GM18505 (cell line): ENCODE measurements around the gene RAB11A.

Experiments
- ATAC-seq: cut with Tn5 transposase; IDR thresholded peaks from one replicate; pipeline ENCODE4 v1.9.1; 2021; ENCODE audit not compliant: unreplicated experiment
- POLR2A ChIP-seq: IDR thresholded peaks from 4 replicates; pipeline ENCODE4 v1.6.1; 2011; ENCODE audit warnings: borderline replicate concordance; ENCODE audit not compliant: insufficient read depth, insufficient read length; ENCODE audit errors: extremely low read depth

RAB11A gene

DNA sequence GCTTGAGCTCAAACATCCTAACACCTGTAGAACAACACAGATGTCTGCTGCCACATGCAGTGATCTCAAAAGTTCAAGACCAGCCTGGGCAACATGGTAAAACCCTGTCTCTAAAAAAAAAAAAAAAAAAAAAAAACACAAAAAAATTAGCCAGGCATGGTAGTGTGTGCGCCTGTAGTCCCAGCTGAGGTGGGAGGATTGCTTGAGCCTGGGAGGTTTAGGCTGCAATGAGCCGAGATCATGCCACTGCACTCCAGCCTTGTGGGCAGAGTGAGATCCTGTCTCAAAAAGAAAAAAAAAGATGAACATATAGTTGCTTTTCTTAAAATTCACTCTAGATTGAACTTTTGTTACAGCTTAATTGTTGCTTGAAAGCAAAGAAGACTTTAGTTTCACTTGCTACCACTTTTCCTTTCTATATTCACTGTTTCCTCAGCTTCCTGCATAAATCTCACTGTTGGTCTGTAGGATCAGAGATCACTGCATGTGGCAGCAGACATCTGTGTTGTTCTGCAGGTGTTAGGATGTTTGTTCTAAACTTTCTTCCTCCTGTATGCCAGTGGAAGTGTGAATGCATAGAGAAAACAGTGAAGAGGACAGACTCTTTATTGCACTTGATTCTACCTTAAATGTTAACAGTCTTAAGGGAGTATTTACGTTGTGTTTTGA lies 12.6 kb downstream of the RAB11A start:
- TF ChIP-seq POLR2A, result no peak
- no peak for ATAC-seq

DNA sequence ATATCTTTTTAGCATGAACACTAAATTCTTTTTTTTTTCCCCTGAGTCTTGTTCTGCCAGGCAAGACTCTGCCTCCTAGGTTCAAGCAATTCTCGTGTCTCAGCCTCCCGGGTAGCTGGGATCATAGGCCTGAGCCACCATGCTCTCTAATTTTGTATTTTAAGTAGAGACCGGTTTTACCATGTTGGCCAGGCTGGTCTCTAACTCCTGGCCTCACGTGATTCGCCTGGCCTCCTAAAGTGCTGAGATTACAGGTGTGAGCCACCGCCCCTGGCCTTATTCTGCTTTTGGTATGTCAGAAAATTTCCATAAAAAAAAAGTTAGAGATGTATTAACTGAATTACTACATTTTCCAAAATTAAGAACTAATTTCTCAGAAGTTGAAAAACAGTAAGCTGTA lies 14.3 kb downstream of the RAB11A start:
- no peak for ATAC-seq
- TF ChIP-seq POLR2A, result no peak

DNA sequence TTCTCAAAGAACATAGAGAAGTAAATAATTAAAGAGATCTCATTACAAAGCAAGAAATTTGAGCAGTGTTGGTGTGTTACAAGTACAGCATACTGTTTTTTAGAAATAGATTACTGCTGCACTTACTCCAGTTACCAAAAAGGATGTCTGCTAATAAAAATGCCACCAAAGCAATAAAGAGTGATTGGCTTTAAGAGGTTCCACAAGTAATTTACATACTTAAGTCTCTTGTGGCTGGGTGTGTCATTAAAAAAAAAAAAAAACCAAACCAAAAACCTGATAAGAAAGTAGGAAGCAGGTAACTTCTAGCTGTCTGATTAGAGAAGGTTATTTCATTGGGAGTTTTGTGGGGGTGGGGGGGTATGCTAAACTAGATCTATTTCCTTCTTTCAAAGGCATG lies 15.2 kb downstream of the RAB11A start:
- TF ChIP-seq POLR2A, result no peak
- ATAC-seq, result no peak

DNA sequence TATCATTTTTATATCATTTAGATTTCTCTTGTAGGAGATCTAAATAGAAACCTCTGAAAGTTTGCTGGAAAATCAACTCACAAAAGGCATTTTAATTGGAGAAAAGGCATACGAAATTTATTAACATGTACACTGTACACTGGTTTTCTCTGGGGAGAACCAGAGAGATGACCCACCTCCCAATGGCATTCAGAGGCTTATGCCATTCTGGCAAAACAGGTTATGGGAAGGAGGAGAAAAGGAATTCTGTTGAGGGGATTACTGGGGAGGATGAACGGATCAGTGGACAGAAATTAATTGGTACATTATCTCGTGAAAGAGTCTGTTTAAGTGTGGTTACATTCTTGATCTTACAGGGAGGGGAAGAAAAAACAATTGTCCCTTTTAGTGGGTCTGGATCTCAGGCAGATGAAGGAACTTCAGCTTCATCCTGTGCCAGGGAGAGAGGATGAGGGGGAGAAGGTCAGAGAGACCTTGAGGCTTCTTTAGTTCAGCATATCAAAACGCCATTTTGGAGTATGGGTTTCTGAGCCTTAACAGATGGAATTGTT lies 16.5 kb downstream of the RAB11A start:
- no peak for ATAC-seq

DNA sequence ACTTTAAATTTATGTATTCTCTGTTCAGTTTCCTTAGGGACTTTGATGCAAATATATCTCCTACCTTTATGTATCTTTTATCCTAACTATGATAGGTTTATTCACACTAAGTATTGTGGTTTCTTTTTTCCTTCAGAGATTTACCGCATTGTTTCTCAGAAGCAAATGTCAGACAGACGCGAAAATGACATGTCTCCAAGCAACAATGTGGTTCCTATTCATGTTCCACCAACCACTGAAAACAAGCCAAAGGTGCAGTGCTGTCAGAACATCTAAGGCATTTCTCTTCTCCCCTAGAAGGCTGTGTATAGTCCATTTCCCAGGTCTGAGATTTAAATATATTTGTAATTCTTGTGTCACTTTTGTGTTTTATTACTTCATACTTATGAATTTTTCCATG lies 18.3 kb downstream of the RAB11A start:
- ATAC-seq, result no peak

More for the DNA sequence above, 16.5 kb downstream of the RAB11A start:
- TF ChIP-seq POLR2A, result no peak

DNA sequence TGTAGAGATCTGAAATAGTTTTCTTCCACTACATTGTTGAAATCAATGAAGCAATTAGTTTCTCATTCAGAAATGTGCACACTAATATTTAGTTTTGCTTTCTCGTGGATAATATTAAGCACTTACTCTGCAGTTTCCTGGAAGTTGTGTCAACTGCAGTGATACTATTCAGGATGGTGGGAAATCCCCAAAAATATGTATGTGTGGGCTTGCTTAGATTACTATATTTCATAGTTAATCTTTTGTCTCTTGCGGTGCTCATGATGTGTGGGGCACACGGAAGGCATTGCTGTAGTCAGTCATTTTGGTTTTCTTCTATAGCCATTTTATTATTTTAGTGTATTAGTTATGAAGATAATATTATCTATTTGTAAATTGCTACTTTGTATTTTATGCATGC lies 19.7 kb downstream of the RAB11A start:
- no peak for ATAC-seq
- no peak for TF ChIP-seq POLR2A

More for the DNA sequence above, 18.3 kb downstream of the RAB11A start:
- TF ChIP-seq POLR2A, result no peak

DNA sequence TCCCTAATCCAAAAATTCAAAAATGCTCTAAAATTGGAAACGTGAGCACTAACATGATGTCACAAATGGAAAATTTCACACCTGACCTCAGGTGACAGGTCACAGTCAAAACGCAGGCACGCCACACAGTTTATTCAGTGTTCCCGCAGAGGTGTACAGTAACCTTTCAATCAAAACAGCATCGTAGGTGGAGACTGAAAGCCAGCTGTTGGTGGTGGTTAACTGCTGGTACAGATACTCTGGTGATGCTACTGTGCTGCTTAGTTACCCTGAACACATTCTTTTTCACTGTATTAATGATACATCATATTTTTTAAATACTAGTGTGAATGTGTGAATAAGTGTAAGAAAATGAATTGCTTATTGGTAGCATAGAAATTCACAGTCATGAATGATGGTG lies 23.8 kb downstream of the RAB11A start:
- TF ChIP-seq POLR2A, result no peak

DNA sequence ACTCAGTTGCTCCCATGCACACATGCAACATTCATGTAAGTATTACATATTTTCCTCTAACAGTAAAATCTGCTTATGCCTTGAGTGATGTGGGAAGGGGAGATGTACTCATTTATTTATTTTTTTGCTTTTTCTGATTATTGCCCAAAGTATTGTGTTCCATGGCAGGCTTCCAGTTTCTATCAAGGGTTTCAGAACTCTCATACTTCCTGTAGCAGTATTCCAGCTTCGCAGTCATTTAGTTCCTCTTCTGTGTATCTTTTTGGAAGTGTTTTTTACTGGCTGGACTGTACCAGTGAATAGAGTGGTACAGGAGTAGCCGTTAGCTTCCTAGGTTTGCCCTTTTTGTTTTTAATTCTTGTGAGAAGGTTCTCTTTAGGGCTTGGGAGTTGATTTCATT lies 26.9 kb downstream of the RAB11A start:
- TF ChIP-seq POLR2A, result no peak

More for the DNA sequence above, 23.8 kb downstream of the RAB11A start:
- no peak for ATAC-seq

DNA sequence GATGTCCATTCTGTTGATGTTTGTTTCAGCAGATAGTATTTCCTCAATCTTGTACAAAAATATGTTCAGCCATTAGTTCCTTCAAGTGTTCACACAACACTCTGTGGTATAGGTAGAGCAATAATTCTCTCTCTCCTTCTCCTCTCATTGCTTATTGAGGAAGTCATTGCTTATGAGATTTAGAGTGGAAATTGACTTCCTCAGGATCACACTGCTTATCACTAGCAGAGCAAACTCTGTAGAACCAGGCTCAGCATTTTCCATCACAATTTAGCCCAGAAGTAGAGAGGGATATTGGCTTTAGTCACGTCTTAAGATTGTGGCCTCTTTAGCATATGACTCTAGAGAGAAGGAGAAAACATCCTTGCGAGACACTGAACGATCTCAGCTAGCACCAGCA lies 31.2 kb downstream of the RAB11A start:
- no peak for ATAC-seq
- no peak for TF ChIP-seq POLR2A

More for the DNA sequence above, 26.9 kb downstream of the RAB11A start:
- ATAC-seq, result no peak

DNA sequence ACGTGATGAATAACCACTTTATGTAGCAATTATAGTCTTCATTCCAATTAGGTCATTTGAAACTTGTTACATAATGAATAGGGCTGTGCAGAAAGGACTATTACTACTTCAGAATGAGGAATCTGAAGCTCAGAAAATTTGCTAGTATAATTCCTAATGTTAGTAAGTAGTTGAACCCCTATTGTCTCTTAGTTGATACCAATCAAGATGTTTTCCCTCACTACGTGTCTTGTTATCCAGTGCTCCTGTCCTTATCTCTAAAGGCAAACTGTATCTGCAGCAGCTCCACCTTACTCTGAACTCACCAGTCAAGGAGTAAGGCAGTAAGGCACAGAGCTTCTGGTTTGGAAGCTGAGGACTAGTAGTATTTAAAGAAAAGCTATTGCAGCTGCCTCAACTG lies 32.0 kb downstream of the RAB11A start:
- ATAC-seq, result no peak
- TF ChIP-seq POLR2A, result no peak

DNA sequence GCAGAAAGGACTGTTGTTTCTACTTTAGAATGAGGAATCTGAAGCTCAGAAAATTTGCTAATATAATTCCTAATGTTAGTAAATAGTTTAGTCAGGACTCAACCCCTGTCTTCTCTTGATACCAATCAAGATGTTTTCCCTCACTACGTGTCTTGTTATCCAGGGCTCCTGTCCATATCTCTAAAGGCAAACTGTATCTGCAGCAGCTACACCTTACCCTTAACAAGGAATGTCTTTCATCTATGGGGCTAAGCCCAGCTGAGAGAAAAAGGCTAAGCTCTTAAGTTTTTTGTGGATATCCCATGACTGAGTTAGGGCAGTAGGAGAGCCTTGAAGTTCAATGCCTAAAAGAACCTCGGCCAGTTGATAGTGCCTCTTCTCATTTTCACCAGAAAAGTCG lies 32.5 kb downstream of the RAB11A start:
- TF ChIP-seq POLR2A, result no peak
- no peak for ATAC-seq

DNA sequence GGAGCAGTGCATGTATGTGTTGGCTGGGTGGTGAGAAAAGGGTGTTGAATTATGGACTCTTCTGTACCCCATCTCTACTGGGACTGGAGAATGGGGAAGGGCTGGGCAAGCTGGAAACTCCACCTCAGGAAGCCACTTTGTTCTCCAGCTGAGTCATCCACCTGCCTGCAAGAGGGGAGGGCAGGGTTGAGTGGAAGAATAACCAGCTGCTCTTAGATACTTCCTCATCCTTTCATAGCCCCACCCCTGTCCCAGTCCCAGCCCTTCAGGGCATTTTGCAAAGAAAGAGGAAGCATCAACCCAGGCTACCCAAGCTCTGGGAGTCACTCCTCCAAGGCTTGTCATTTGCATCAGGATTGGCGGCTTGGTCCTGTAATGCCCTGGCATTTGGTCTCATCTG lies 33.1 kb downstream of the RAB11A start:
- peak; percentile 77 for ATAC-seq
- no peak for TF ChIP-seq POLR2A

DNA sequence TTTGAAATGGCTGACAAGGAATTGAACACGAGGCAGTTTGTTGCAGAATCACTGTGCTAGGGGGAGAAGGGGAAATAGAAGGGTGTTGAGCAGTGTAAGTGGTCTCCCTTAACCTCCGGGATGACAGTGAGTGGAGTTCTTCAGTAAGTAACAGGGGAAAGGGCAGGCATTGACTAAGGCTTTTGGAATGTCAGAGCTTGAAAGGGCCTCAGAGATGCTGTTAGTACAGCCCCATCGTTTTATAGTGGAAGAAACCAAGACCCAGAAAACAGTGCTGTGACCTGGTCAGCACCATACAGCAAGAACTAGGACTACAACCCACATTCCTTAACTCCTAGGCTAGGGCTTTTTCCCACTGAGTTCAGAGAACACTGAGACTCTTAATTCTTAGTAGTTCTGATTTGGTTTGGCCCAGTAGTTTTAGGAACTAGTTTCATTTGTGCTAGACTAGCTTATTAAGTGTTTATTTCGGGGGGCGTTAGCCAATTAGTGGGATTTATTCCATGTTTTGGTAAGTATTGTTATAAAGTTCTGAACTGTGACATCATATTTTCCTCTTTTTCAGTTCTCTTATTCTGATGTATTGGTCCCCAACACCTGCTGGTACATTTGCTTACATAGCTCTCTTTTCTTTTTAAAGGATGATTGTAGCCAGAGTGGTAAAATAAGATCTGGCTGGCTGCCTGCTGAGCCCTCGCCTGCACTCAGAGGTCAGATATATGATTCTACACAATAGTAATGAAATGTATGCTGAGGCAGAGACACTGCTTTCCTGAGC lies 34.2 kb downstream of the RAB11A start:
- no peak for ATAC-seq
- no peak for TF ChIP-seq POLR2A

DNA sequence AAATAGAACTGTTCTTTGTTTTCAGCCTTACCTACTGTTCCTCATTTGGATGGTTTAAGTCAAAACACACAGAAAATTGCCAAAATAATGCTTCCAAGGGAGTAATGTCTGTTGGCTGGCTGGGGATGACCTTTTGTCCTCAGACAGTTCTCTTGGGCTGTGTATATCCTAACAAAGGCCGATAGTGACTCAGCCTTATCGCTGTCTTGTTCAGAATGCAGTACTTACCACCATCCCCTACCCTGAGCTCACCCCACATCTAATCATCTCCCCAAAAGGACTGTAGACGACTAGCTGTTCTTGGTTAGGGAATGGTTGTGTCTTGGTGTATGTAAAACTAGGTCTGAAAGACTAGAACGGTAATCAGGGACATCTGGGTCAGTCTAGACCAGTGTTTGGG lies 35.0 kb downstream of the RAB11A start:
- no peak for TF ChIP-seq POLR2A
- ATAC-seq, result no peak
